Ishikawa (cell line): Measurements from ENCODE around the gene SMAD3.

Experiments
- CEBPB ChIP-seq: IDR thresholded peaks from 2 replicates; pipeline ENCODE4 v1.6.1; 2012
- CREB1 ChIP-seq: IDR thresholded peaks from 2 replicates; pipeline ENCODE4 v1.6.1; 2012; ENCODE audit warnings: low read depth
- EGR1 ChIP-seq: IDR thresholded peaks from 2 replicates; pipeline ENCODE4 v1.6.1; 2012
- EP300 ChIP-seq: IDR thresholded peaks from 2 replicates; pipeline ENCODE4 v1.6.1; 2012; ENCODE audit warnings: borderline replicate concordance
- FOXM1 ChIP-seq: IDR thresholded peaks from 2 replicates; pipeline ENCODE4 v1.6.1; 2012; ENCODE audit warnings: low read depth, borderline replicate concordance
- NFIC ChIP-seq: IDR thresholded peaks from 2 replicates; pipeline ENCODE4 v1.6.1; 2012
- RAD21 ChIP-seq: IDR thresholded peaks from 2 replicates; pipeline ENCODE4 v1.6.1; 2012; ENCODE audit warnings: low read depth
- TAF1 ChIP-seq: IDR thresholded peaks from 2 replicates; pipeline ENCODE4 v1.6.1; 2012; ENCODE audit warnings: low read depth, mild to moderate bottlenecking
- TCF12 ChIP-seq: IDR thresholded peaks from 2 replicates; pipeline ENCODE4 v1.6.1; 2012; ENCODE audit warnings: low read depth
- TEAD4 ChIP-seq: IDR thresholded peaks from 2 replicates; pipeline ENCODE4 v1.6.1; 2012
- YY1 ChIP-seq: IDR thresholded peaks from 2 replicates; pipeline ENCODE4 v1.6.1; 2012; ENCODE audit warnings: low read depth
- ZBTB7A ChIP-seq: IDR thresholded peaks from 2 replicates; pipeline ENCODE4 v1.6.1; 2012; ENCODE audit warnings: low read depth
- TF ChIP-seq, protein P1 (sequence below): IDR thresholded peaks from 2 replicates; pipeline ENCODE4 v1.6.1; 2012
- TF ChIP-seq, protein P2 (sequence below): IDR thresholded peaks from 2 replicates; pipeline ENCODE4 v1.6.1; 2012
- TF ChIP-seq, protein P3 (sequence below): IDR thresholded peaks from 2 replicates; pipeline ENCODE4 v1.6.1; 2012; ENCODE audit warnings: low read depth, mild to moderate bottlenecking

SMAD3 gene

DNA sequence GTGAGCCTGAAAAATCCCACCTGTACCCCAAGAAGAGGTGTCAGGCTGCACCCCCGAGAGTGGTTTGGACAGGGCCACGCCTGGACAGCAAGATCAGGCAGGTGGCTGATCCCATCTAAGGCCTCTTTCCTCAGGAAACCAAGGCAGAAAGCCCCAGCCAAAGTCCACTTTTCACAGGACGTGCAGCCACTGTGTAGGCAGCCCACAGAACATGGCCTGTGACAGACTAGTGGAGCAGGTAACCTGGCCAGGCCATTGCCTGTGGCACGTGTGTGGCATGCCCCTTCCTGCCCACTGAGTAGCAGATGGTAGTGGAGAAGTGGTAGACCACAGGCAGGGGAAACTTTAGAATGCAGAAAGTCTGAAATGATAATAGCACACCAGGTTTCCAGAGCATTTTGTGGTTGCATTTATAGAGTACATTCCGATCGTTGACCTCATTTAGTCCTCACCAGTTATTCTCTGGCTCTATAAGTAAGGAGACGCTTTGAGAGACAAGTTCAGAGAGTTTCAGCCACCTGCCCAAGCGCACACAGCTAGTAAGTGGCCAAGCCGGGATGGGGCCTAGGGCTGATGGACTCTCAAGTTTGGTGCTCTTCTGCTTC, 120.3 kb downstream of the SMAD3 start:
- TF ChIP-seq YY1: no peak
- TF ChIP-seq, protein P1, sequence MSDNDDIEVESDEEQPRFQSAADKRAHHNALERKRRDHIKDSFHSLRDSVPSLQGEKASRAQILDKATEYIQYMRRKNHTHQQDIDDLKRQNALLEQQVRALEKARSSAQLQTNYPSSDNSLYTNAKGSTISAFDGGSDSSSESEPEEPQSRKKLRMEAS: no peak
- no peak for TF ChIP-seq FOXM1
- TF ChIP-seq, protein P2, sequence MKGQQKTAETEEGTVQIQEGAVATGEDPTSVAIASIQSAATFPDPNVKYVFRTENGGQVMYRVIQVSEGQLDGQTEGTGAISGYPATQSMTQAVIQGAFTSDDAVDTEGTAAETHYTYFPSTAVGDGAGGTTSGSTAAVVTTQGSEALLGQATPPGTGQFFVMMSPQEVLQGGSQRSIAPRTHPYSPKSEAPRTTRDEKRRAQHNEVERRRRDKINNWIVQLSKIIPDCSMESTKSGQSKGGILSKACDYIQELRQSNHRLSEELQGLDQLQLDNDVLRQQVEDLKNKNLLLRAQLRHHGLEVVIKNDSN: no peak
- TF ChIP-seq CEBPB: no peak
- TF ChIP-seq EP300: no peak
- no peak for TF ChIP-seq EGR1
- TF ChIP-seq, protein P3, sequence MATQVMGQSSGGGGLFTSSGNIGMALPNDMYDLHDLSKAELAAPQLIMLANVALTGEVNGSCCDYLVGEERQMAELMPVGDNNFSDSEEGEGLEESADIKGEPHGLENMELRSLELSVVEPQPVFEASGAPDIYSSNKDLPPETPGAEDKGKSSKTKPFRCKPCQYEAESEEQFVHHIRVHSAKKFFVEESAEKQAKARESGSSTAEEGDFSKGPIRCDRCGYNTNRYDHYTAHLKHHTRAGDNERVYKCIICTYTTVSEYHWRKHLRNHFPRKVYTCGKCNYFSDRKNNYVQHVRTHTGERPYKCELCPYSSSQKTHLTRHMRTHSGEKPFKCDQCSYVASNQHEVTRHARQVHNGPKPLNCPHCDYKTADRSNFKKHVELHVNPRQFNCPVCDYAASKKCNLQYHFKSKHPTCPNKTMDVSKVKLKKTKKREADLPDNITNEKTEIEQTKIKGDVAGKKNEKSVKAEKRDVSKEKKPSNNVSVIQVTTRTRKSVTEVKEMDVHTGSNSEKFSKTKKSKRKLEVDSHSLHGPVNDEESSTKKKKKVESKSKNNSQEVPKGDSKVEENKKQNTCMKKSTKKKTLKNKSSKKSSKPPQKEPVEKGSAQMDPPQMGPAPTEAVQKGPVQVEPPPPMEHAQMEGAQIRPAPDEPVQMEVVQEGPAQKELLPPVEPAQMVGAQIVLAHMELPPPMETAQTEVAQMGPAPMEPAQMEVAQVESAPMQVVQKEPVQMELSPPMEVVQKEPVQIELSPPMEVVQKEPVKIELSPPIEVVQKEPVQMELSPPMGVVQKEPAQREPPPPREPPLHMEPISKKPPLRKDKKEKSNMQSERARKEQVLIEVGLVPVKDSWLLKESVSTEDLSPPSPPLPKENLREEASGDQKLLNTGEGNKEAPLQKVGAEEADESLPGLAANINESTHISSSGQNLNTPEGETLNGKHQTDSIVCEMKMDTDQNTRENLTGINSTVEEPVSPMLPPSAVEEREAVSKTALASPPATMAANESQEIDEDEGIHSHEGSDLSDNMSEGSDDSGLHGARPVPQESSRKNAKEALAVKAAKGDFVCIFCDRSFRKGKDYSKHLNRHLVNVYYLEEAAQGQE: no peak
- TF ChIP-seq RAD21: no peak

DNA sequence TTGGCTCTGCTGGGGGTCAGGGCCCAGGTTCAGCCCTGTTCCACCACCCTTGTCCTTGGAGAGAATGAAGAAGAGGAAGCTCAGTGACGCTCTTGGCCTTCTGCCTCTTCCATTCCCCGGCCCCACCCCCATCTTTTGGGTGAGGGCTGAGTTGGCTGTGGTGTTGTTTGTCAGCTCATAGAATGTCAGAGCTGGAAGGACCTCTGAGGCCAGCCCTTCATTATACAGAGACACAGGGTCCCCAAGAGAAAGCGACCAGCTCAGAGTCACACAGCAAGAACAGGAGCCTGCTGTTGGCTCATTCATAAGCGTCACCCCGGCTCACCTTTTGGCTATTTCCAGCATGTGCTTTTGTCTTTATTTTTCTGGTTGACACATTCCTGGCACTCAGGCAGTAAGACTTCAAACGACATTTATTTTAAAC, 120.8 kb downstream of the SMAD3 start:
- TF ChIP-seq CREB1 (no peak), NFIC (no peak), FOXM1 (no peak), YY1 (no peak), TAF1 (no peak), TEAD4 (no peak), EGR1 (no peak), ZBTB7A (no peak), RAD21 (no peak), EP300 (no peak)
- TF ChIP-seq, protein P2: no peak

DNA sequence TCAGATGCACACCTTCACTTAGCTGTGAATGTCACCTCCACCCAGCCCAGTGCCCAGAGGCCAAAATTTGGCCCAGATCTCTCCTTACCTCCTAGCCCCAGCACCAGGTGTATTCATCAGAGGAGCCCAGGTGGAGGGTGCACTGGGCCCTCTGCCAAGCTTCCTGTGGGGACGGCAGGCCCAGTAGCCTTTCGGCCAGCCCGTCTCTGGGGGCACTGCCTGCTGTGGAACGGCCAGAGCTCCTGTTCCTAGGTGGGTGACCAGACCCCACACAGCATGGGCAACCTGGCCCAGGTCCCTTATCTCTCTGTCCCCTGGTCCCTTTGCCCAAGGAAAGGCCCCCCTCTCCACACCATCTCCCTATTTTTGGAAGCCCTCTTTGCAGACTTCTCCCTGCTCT, 121.3 kb downstream of the SMAD3 start:
- TF ChIP-seq, protein P3: no peak
- TF ChIP-seq, protein P1: no peak
- TF ChIP-seq EGR1 (no peak), TAF1 (no peak), CEBPB (no peak), CREB1 (no peak), YY1 (no peak), TCF12 (no peak), TEAD4 (no peak), NFIC (no peak), EP300 (no peak), RAD21 (no peak), FOXM1 (no peak), ZBTB7A (no peak)
- TF ChIP-seq, protein P2: no peak

DNA sequence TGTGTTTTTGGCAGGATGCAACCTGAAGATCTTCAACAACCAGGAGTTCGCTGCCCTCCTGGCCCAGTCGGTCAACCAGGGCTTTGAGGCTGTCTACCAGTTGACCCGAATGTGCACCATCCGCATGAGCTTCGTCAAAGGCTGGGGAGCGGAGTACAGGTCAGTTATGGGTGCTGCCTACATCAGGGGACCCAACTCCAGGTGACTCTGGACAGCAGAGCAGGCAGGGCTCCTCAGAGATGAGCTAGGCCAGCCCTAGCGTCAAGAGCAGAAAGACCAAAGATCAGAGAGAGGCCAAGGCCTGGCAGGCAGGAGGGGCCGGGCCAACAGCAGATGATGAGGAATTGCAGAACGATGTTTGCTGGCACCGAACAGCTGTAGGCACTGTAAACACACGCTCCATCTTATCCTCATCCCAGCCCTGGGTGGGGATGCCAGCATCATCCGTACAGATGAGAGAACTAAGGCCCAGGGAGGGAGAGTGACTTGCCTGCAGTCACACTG, 122.0 kb downstream of the SMAD3 start:
- TF ChIP-seq, protein P2: no peak
- TF ChIP-seq, protein P3: no peak
- no peak for TF ChIP-seq ZBTB7A
- TF ChIP-seq YY1: no peak
- TF ChIP-seq EP300: no peak
- TF ChIP-seq CEBPB: no peak
- no peak for TF ChIP-seq TCF12
- no peak for TF ChIP-seq NFIC
- TF ChIP-seq RAD21: no peak
- TF ChIP-seq EGR1: no peak
- no peak for TF ChIP-seq TEAD4
- TF ChIP-seq, protein P1: no peak
- no peak for TF ChIP-seq TAF1
- TF ChIP-seq CREB1: no peak
